NCI-H2227 treated with DMSO at 0.1 percent for 48 hours (cell line): Measurements from ENCODE around the gene CFAP46.

Experiments
- DNase-seq: peaks from one replicate; lab custom pipeline; 2025; lab: John Stamatoyannopoulos, UW

The CFAP46 gene

DNA sequence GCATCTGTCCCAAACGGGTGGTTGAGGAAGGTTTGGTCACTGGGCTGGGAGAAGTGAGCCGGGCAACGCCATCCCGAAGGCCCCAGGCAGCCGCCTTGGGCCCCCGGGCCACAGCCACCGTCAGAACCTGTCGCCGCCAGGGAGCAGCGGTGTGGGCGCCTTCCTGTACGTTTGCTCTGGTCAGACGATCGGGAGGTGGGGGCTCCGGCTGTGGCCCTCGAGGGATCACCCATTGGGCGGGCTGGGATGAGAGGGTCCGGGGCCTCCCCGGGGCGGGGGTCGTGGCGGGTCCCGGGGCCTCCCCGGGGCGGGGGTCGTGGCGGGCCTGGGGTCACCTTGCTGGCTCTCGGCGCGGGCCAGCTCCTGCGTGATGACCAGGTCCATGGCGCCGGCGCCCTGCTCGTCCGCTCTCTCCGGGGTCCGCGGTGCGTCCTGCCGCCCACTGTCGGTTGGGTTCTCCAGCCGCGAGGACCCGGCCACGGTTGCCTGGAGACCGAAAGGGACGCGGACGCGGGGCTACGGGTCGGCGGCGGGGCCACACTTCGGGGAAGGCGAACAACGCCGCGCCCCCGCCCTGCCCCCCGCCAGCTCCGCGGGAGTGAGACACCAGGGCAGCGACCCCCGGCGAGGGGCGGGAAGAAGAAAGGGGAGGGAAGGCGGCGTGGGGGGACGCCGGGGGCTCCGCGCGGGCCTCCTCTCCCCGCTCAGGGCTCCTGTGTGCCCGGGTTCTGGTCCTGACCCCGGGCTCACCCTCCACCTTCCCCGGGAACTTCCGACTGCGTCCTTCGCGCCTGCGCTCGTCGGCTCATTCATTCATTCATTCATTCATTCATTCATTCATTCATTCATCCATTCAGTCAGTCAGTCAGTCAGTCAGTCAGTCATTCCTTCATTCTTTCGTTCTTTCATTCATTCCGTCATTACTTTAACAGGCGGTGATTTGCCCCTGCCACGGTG lies at the start of gene CFAP46:
CFAP46 (minus strand) TSS at position 470 of the 957 bp plus-strand sequence; CDS start at position 384, 86 bp downstream.
- DNase-seq: peak; percentile 10

DNA sequence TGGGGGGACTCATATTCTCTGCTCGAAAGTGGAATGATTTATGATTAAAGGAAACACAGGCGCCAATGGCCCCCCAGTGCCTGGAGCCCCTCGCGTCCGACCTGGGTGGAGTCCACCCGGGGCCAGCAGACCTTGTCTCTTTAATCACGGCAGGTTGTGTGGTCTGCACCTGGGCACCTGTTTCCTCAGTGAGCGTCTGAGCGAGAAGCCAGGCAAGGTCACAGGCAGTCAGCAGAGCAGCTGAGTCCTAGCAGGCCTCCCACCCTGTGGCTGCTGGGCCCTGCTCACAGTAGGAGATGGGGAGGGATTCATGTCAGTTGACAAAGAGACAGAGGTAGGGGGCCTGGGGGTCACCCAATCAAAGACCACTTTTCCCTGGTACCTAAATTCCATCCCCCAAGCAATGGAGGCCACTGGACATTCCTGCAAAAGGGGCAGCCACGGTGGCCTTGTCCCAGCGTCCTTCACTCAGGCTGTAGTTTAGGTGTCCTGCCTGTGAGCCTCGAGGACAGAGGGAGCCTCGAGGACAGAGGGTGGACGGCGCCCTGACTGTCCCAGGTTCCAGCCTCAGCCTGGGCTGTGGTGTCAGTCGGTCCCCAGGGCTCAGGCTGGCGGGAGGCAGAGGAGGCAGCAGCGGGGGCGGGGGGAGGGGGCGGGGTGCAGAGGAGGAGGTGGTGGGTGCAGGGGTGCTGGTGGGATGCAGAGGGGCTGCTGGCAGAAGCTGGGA lies 49.5 kb upstream of the CFAP46 start:
- DNase-seq: no peak

DNA sequence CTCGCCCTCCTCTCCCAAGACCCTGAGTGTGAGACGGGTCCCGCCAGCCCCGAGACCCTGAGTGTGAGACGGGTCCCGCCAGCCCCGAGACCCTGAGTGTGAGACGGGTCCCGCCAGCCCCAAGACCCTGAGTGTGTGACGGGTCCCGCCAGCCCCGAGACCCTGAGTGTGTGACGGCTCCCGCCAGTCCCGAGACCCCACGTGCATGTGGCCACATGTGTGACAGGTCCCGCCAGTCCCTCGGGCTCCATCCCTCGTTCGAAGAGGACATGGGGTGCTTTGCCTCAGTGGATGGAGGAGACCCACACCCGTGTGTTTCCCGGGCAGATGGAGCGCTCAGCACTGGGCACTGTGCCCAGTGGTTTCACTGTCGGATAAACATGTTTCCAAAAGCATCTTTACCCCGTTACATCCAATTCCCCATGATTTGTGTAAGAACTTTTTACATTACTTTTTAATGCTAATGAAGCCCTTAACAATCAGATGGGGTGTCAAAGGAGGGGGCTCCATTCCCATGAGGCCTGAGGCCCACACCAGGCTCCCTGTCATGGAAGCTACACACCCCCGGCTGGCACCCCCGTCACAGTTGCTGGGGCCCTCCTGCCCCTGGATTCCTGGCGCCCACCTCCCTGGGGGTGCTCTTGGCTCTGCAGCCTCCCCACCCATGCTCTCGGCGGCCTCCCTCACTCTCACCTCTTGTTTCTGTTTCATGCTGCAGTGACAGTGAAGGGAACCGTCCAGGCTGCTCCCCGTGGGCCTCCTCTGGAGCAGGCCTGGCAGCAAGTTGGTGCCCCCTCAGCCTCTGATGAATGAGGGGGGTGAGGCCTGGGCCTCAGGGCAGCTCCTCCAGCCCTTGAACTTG lies 48.5 kb upstream of the CFAP46 start:
- no peak for DNase-seq

DNA sequence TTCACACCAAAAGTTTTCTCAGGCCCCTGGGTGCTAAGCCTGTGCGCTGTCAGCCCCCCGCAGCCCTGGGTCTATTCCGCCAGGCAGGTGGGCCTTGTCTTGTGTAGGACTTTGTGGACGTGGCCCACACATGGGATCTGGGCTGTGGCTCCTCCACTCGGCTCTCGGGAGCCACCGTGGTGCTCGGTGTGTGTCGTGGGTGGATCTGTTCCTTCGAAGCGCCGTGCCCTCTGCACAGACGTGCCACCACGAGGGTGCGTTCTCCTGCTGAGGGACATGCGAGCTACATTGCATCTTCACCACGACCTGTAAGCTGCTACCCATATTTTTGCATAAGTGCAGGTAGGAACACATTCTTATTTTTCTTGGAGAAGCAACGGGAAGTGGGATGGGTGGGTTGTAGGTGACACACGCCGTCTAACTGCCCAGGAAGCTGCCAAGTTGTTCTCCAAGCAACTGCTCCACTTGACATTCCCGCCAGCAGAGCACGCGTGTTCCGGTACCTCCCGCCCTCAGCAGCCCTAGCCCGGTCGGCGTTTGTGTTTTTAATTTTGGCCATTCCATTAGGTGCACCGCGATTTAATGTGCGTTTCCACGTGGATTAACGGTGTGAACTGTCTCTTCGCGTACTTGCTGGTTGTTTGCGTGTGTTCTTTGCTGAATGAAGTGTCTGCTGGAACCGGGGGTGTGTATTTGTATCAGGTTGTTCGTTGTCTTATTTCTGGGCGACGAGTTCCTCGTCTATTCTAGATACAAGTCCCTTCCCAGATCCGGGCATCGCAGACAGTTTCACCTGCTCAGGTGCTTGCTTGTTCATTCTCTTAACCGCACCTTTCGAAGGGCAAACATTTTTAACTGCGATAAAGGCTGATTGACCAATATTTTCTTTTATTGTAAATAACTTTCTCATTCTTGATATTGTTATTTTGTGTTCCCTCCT lies 47.4 kb upstream of the CFAP46 start:
- DNase-seq: no peak

DNA sequence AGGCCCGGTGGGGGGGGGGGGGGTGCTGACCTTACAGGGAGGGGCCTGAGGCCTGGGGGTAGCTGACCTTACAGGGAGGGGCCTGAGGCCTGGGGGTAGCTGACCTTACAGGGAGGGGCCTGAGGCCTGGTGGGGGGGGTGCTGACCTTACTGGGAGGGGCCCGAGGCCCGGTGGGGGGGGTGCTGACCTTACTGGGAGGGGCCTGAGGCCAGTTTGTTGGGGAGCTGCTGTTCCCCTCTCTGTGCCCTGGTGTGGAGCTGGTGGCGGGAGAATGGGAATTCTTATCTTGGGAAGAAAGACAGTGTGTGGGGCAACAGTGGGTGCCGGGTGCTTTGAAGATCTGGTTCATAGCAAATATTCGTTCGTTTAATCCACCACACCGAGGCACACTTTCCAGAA lies 46.6 kb upstream of the CFAP46 start:
- DNase-seq: no peak

DNA sequence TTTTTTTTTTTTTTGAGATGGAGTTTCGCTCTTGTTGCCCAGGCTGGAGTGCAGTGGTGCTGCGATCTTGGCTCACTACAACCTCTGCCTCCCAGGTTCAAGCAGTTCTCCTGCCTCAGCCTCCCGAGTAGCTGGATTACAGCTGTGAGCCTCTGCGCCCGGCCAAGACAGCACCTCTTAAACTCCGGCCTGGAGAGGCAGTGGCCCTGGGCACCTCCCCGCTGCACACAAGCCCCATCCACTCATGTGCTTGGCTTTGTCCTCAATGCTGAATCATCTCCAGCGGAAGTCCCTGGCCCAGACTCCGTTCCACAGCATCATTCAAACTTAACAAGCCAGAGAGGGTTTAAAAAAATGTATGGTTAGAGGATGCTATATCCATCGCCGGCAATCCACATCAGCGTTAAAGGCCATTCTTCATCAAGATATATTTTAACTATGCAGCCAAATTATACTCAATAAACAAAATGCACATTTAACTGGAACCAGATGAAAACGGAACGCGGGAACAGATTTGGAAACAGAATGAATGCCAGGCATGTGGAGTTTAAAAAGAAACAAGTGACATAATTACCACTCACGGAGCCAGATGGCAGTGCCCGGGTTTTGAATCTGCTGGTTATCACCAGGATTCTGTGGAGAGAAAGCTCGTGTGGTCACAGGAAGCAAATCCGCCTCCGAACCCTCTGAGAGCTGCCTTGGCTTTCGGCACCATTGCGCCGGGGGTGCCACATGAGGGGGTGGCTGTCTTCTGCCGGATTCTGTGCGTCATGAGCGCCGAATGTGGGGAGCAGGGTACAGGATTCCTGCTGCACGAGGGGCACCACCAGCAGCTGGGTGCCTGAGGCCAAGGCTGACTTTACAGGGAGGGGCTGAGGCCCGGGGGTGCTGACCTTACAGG lies 45.6 kb upstream of the CFAP46 start:
- DNase-seq: no peak

DNA sequence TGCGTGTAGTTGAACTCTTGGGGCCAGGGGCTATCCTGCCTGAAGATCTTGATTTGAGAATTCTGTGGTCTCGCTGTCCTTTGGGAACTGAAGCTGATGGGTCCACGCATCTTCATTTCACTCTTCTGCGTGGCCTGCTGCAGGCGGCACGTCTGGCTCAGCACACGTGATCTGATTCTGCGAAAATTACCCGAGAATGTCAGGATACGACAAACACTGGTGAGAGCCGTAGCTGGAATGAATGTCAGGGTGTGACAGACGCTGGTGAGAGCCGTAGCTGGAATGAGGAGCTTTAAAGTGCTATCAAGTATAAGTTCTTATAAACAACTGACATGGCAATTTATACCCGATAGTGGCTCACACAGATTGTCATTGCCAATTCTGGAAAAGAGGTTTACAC lies 44.6 kb upstream of the CFAP46 start:
- DNase-seq: no peak

DNA sequence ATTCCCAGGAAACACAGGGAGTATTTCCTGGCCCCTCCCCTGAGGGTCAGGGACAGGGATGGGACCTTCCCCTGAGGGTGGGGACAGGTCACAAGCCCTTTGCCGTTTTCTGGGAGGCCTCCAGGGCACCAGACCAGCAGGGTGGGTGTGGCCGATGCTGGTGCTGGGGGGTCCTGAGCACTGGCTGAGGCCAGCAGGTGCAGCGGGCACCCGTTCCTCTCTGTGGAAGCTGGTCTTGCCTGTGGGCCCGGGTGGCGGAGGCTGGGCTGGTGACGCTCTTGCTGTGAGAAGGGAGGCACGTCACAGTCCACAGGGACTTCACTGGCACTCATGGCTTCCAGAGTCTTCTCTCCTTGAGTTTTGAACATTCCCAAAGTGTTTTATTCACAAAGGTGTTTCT lies 44.2 kb upstream of the CFAP46 start:
- no peak for DNase-seq

DNA sequence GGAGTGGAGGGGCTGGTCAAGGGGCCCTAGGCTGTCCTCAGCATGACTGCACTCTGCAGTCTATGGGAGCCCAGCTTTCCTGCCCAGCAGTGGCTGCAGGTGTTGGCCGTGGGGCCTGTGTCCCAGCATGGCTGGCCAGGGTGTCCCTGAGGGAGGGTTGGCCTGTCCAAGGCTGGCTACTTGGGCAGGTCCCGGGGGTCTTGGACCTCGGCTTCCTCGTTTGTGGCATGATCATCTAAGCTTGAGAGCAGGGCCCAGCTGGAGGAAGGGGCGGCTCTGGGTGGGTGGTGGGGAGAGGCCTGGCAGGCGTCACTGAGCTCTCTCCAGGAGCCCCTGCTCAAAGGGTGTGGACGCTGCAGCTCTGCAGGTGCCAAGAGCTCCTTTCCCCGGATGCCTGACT lies 43.7 kb upstream of the CFAP46 start:
- no peak for DNase-seq

DNA sequence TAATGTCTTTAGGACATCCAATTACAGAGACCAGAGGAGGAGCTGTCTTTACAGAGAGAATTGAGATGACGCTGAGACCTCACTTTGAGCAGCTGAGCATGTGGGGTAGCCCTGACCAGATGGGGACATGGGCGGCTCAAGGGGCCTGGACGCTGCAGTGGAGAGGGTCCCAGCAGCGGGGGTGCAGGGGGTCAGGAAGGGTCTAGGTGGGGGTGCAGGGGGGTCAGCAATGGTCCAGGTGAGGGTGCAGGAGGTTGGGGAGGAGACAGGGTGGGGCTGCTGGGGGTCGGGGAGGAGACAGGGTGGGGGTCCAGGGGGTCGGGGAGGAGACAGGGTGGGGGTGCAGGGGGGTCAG lies 43.2 kb upstream of the CFAP46 start:
- no peak for DNase-seq

DNA sequence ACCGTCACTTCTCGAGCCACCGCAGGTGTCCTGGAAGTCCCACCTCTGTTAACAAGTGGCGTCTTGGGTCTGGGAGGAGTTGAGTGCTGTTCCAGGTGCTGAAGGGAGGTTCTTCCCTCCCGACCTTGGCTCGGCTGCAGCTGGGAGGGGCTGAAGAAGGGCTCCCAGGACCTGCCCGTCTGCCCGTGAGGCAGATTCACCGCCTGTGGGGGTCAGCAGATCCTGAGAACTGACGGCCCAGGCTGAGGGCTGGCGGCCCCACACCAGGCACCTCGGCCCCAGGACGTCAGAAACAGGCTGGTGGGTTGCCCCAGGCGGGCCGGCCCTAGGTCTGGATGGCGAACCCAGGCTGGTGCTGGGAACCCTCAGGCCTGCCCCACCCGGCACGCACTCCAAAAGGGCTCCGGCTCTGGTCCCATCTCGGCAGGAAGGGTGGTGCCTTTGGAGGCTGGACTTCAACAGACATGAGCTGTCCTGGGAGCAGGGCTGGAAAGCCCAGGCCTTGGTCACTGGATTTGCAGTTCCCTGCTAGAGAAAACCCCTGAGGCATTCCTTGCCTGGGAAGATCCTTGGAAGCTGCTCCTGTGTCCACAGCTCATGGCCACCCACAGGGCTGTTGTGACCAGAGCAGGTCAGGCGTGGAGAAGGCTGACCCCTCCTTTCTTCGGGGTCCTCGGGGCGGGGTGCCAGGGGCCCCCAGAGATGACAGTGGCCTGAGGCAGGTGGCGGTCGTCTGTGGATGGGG lies 42.6 kb upstream of the CFAP46 start:
- no peak for DNase-seq

DNA sequence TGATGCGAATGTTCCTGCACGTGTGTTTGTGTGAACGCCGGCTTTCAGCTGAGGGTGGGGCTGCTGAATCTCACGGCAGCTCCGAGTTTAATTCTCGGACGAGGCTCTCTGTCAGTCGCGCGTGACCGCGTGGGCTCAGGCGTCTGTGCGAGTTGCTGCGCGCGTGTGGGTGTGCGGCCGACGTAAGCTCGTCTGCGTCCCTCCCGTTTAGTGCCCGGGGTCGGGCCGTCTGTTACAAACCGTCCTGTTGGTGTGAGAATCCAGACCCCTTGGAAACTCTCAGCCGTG lies 41.6 kb upstream of the CFAP46 start:
- no peak for DNase-seq

DNA sequence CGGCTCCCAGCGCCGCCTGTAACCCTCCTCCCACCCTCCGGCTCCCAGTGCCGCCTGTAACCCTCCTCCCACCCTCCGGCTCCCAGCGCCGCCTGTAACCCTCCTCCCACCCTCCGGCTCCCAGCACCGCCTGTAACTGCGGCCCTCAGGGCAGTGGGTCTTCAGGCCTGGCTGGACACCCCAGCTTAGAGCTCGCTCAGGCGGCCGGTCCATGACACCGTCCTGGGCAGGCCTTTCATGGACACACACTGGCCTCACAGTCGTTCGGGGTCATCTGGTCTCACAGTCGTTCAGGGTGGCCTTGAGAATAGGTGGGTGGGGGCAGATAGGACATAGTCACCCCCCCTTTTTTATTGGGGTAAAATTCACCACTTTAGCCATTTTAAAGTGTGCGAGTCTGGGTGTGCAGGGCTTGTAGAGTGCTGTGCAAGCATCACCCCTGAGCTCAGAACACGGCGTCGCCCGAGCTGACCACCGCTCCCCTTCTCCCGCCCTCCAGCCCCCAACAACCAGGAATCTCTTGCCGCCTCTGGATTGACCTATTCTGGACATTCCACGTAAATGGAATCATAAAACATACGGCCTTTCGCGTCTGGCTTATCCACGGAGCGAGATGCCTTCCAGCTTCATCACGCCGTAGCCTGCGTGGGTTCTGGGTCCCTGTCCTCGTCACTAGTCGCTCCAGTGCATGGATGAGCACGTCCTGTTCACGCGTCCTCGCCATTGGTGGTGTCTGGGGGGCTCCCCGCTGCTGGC lies 41.1 kb upstream of the CFAP46 start:
- no peak for DNase-seq

DNA sequence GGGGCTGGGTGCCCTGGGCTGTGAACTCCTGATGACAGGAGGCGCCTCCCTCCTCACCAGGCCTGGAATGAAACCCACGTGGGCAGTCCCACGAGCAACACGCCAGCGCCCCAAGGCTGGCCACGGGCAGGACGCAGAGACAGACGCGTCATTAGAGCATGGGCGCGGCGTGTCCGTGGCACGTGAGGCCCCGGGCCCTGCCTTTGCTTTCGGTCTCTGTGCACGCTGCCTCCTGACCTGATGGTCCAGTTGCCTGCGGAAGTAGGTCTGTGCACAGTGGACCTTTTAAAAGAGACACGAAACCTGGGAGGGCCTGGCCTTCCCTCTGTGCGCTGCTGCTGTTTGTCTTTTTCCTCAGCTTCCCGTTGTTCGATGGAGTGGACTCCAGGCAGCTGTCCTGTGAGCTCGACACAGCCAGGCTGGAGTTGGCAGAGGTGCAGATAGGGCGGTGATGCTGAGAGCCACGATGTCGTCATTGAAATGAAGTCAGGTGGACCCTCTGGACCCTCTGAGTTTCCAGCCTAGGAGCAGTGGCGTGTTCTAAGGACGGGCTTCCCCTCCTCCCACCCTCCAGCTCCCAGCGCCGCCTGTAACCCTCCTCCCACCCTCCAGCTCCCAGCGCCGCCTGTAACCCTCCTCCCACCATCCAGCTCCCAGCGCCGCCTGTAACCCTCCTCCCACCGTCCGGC lies 40.1 kb upstream of the CFAP46 start:
- no peak for DNase-seq

DNA sequence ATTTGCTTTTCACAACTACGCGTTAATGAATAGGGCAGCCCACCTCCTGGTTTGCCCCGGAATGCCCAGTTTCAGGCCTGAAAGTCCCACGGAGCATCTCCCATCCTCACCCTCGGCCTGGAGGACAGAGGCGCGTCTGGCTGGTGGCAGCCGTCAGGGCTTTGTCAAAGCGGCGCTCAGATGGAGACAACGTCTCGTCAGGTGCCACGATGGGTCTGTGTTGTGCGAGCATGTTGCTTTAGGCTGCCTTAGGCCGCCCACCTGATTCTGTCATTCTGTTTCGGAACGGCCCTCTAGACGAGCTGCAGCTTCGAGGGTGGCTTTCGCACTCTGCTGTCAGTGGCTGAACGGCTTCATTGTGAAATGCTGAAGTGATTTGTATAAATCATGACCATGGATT lies 39.4 kb upstream of the CFAP46 start:
- no peak for DNase-seq

DNA sequence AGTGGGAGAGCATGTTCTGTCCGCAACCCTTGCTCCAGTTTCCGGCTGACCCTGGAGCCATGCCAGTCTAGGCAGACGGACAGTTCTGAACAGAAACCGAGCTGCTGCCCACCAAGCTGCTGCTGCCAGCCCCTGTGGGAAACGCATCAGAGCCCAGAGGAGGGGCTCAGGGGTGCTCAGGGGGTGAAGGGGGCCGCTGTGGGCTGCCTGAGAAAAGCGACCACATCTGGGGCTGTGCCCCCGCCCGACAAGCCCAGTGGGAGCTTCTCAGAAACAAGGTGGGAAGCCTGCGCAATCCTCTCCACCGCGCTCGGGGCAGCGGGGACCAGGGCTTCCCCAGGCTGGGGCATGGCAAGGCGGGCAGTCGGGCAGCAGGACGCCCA lies 38.8 kb upstream of the CFAP46 start:
- DNase-seq: no peak

DNA sequence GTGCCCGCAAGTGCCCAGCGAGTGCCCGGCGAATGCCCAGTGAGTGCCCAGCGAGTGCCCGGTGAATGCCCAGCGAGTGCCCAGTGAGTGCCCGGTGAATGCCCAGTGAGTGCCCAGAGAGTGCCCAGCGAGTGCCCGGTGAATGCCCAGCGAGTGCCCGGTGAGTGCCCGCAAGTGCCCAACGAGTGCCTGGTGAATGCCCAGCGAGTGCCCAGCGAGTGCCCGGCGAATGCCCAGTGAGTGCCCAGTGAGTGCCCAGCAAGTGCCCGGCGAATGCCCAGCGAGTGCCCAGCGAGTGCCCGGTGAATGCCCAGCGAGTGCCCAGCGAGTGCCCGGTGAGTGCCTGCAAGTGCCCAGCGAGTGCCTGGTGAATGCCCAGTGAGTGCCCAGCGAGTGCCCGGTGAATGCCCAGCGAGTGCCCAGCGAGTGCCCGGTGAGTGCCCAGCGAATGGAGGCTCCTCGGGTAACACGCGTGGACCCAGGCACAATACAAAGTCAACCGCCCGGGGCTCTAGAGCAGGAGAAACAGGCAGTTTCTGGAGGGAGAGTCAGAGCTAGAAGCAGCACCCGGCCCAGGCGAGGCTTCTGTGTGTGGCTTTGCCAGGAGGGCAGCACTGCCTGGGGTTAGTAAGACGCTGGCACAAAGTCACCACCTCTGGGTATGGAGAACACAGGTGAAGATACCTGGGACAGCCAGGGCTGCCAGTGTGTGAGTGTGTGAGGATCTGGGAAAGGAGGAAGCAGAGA lies 38.2 kb upstream of the CFAP46 start:
- DNase-seq: no peak
